Natural killer cell (primary cell): ENCODE results near the gene VASN. TPM values are rescaled to one million over a fixed set of nuclear protein-coding genes. Genes with fewer than 3 reads are reported as not detected.

Source experiments
- ATAC-seq, 3 donors: fragments of 150-1000 bp in 2 of 3; fragments of 200-7000 bp in 1 of 3; cut with Tn5 transposase; 1 replicate in 1 of 3; 2 replicates in 2 of 3; pipeline ENCODE4 v1.10.0; 2021; ENCODE audit warnings: mild to moderate bottlenecking in 2 of 3, moderate library complexity in 2 of 3
- DNase-seq, 2 donors: peaks; one replicate each; pipeline versions ENCODE4 v3.0.0 to v3.0.0-alpha.2; 2013 to 2021; ENCODE audit warnings: mixed read lengths in 1 of 2
- H3K27ac ChIP-seq: one replicate; pipeline ENCODE4 v1.5.1; 2013; ENCODE audit warnings: mild to moderate bottlenecking, low read length
- H3K27me3 ChIP-seq: one replicate; pipeline ENCODE4 v1.6.1; 2013; ENCODE audit warnings: low read length; ENCODE audit not compliant: control insufficient read depth, insufficient read depth
- H3K36me3 ChIP-seq: one replicate; pipeline ENCODE4 v1.6.1; 2013; ENCODE audit warnings: low read length; ENCODE audit not compliant: control insufficient read depth, insufficient read depth
- H3K4me1 ChIP-seq: one replicate; pipeline ENCODE4 v1.6.1; 2013; ENCODE audit warnings: low read length; ENCODE audit not compliant: control insufficient read depth, insufficient read depth
- H3K4me3 ChIP-seq: one replicate; pipeline ENCODE4 v1.5.1; 2013; ENCODE audit warnings: low read length
- H3K9me3 ChIP-seq: one replicate; pipeline ENCODE4 v1.6.1; 2013; ENCODE audit warnings: low read length; ENCODE audit not compliant: control insufficient read depth, insufficient read depth
- H3K27ac Mint-ChIP-seq, 2 donors: one replicate each; pipeline ENCODE4 v1.8.0; 2022; ENCODE audit warnings: mild to moderate bottlenecking in 2 of 2, mixed read lengths in 2 of 2, moderate library complexity in 1 of 2
- H3K27me3 Mint-ChIP-seq, 2 donors: one replicate each; pipeline ENCODE4 v1.8.0; 2022; ENCODE audit warnings: low read depth in 2 of 2, mixed read lengths in 2 of 2
- H3K36me3 Mint-ChIP-seq: one replicate; pipeline ENCODE4 v1.8.0; 2022; ENCODE audit warnings: mixed read lengths
- H3K4me1 Mint-ChIP-seq, 2 donors: one replicate each; pipeline ENCODE4 v1.8.0; 2022; ENCODE audit warnings: mixed read lengths in 2 of 2
- H3K4me3 Mint-ChIP-seq: one replicate; pipeline ENCODE4 v1.8.0; 2022; ENCODE audit warnings: mild to moderate bottlenecking, moderate library complexity, mixed read lengths
- H3K9me3 Mint-ChIP-seq, 2 donors: one replicate each; pipeline ENCODE4 v1.8.0; 2022; ENCODE audit warnings: mixed read lengths in 2 of 2
- WGBS: methylation state at CpG from one replicate; pipeline ENCODE4 v1.1.7; 2013; ENCODE audit warnings: missing lambda C conversion rate; ENCODE audit not compliant: insufficient coverage; 5-methylcytosine and 5-hydroxymethylcytosine counted together
- intact Hi-C: fragments of 100-400 bp; cut with micrococcal nuclease; formaldehyde crosslinking; loops from one replicate; pipeline ENCODE4 v1.14.2; 2022
- total RNA-seq, 4 donors: library from RNA; stranded (reverse); fragments of 120-200 nt in 1 of 4; gene quantifications; one replicate each; pipeline versions ENCODE4 v1.2.3 to v1.2.4, GENCODE V29; 2013 to 2022
- TF ChIP-seq, protein P1 (sequence below): fragments of 200-600 bp; IDR thresholded peaks from one replicate; pipeline ENCODE4 v1.8.0; 2022; ENCODE audit warnings: antibody characterized with exemption

Gene VASN
- total RNA-seq, 3 donors from 2014 or later (not counting 1 experiment from before 2014, with no cell fraction given), result 0.35 to 0.93 (median 0.78) TPM

DNA sequence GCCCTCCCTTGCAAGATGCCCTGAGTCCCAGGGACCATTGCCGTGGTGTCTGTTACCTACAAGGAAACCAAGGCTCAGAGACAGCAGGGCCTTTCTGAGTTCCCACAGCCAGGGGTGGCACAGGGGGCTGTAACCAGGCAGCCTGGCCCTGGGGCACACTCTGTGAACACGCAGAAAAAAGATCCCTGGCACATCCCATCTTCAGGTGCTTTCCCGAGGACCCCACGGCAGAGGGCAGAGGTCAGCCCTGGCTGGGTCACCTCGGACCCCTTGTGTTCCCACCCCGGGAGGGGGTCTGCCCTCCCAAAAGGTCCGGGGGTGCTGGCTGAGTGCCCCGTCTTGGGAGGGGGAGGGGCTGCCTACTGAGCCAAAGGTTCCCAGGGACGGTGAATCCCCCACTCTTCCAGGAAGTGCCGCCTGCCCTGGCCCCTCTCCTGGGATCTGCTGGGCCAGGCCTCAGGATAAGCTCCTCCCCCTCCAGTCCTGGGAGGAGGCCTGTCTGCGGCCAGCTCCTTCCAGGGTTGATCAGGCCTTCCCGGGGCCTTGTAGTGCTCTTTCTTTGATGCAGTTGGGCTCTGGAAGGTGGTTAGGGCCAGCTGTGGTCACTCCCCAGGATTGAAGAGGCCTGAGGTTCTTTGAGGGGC, 47.7 kb upstream of the VASN start:
- Mint-ChIP-seq H3K4me3 (no peak overlapping the region), H3K36me3 (no peaks in the 10 kb centered on the region), H3K27ac (no peak overlapping the region), H3K9me3 (no peaks in the 10 kb centered on the region), H3K27me3 (peaks cover 0 to 7% of the 10 kb centered on the region in 2 donors), H3K4me1 (peaks cover 0 to 12% of the 10 kb centered on the region in 2 donors)
- DNase-seq (no peak), ATAC-seq (no peak)
- TF ChIP-seq, protein P1, sequence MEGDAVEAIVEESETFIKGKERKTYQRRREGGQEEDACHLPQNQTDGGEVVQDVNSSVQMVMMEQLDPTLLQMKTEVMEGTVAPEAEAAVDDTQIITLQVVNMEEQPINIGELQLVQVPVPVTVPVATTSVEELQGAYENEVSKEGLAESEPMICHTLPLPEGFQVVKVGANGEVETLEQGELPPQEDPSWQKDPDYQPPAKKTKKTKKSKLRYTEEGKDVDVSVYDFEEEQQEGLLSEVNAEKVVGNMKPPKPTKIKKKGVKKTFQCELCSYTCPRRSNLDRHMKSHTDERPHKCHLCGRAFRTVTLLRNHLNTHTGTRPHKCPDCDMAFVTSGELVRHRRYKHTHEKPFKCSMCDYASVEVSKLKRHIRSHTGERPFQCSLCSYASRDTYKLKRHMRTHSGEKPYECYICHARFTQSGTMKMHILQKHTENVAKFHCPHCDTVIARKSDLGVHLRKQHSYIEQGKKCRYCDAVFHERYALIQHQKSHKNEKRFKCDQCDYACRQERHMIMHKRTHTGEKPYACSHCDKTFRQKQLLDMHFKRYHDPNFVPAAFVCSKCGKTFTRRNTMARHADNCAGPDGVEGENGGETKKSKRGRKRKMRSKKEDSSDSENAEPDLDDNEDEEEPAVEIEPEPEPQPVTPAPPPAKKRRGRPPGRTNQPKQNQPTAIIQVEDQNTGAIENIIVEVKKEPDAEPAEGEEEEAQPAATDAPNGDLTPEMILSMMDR, result no peak
- intact Hi-C loops, result no loop called here
- 90% methylated on average over 12 of the region's 12 CpGs for WGBS
- Histone ChIP-seq H3K4me1 (peaks cover 26% of the 10 kb centered on the region), H3K27me3 (peaks cover 9% of the 10 kb centered on the region), H3K36me3 (no peaks in the 10 kb centered on the region), H3K4me3 (no peak overlapping the region), H3K9me3 (no peaks in the 10 kb centered on the region), H3K27ac (no peak overlapping the region)

DNA sequence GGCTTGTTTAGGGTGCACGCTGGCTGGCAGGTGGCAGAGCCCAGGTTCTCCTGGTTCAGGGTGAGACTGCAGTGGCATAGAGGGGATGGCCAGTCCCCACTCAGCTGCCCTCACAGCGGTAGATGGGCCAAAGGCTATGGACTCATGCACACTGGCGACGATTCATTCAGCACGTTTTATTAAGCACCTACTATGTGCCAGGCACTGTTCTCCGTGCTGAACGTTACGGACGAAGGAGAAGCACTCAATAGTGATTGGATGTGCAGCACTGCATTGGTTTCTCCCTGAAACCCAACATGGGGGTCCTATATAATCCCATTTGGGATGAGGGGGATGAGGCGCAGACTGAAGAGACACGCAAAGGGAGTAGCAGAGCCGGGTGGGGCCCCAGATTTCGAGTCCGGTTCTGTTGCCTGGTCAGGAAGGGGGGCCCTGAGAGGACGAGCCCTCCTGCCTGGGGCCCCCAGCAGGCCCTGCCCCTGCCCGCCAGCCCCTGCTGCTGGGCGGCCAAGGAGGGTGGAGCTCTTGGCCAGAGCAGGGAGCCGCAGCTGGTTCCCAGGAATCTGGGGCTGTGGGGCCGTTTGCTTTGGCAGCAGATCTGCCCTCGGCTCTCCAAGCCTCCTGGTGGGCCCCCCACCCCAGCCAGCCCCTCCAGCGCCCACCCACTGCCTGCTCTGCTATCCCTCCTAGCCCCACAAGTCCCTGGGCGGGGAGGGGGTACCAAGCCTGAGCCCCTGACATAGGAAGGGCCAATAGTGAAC, 47.0 kb upstream of the VASN start:
- intact Hi-C loops, result no loop called here
- Histone ChIP-seq H3K27me3 (peaks cover 9% of the 10 kb centered on the region), H3K27ac (no peak overlapping the region), H3K9me3 (no peaks in the 10 kb centered on the region), H3K4me3 (no peak overlapping the region), H3K4me1 (peaks cover 20% of the 10 kb centered on the region), H3K36me3 (no peaks in the 10 kb centered on the region)
- TF ChIP-seq, protein P1, result no peak
- Mint-ChIP-seq H3K27me3 (peaks cover 0 to 4% of the 10 kb centered on the region in 2 donors), H3K27ac (no peak overlapping the region), H3K9me3 (no peaks in the 10 kb centered on the region), H3K4me3 (no peak overlapping the region), H3K36me3 (no peaks in the 10 kb centered on the region), H3K4me1 (peaks cover 0 to 5% of the 10 kb centered on the region in 2 donors)
- 92% methylated on average over 22 of the region's 22 CpGs for WGBS
- ATAC-seq (no peak), DNase-seq (no peak)

DNA sequence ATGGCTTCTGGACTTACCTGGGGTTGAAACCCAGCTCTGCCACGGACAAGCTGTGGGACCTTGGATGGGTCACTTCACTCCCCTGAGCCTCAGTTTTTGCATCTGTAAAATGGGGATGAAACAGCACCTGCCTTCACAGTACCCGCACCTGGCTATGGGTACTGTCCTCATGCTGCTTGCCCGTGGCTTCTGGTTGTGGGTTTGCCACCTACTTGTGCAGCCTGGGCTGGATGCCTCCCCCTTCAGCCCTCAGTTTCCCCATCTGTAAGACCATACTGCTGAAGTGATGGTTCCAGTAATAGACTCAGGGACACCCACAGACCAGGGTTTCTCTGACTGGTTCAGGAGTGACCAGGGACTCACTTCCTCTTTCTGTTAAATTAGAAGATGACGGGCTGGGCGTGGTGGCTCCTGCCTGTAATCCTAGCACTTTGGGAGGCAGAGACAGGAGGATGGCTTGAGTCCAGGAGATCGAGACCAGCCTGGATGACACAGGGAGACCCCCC, 46.3 kb upstream of the VASN start:
- peaks cover 0 to 4% of the 10 kb centered on the region in 2 donors for H3K27me3 Mint-ChIP-seq
- no peak for ATAC-seq
- no peaks in the 10 kb centered on the region for H3K36me3 ChIP-seq
- TF ChIP-seq, protein P1, result no peak
- intact Hi-C loops, result no loop called here
- peaks cover 18% of the 10 kb centered on the region for H3K4me1 ChIP-seq
- no peak for DNase-seq
- no peaks in the 10 kb centered on the region for H3K36me3 Mint-ChIP-seq
- no peak overlapping the region for H3K27ac ChIP-seq
- no peaks in the 10 kb centered on the region for H3K9me3 Mint-ChIP-seq
- no peak overlapping the region for H3K27ac Mint-ChIP-seq
- H3K9me3 ChIP-seq, result no peaks in the 10 kb centered on the region
- H3K4me3 Mint-ChIP-seq, result no peak overlapping the region
- peaks cover 0 to 5% of the 10 kb centered on the region in 2 donors for H3K4me1 Mint-ChIP-seq
- 66% methylated on average over 6 of the region's 6 CpGs for WGBS
- H3K4me3 ChIP-seq, result no peak overlapping the region
- peaks cover 9% of the 10 kb centered on the region for H3K27me3 ChIP-seq
